ENCODE data around the gene SCN9A.

GRCh38 chr2:166375736-166376487 lies at the start of gene SCN9A:
- TF ChIP-seq CTCF (IDR thresholded peaks at IDR 0.05) (no peak), POLR2A (IDR thresholded peaks at IDR 0.05) (no peak)

Measured in adrenal gland (tissue), 5 donors.